Loucy (cell line): ENCODE results near the gene CDC25A.

Experiments used
- H2AFZ ChIP-seq: fragments of 200-600 bp; sonication (generic); 2 replicates; pipeline ENCODE4 v1.6.0; 2016; ENCODE audit warnings: antibody characterized with exemption, mild to moderate bottlenecking, low read length, moderate library complexity
- H3F3A ChIP-seq: fragments of 200-600 bp; 2 replicates; pipeline ENCODE4 v1.6.0; 2016; ENCODE audit warnings: antibody characterized with exemption, low read depth, mild to moderate bottlenecking
- H3K27me3 ChIP-seq: fragments of 200-600 bp; sonication (generic); 2 replicates; pipeline ENCODE4 v1.6.1; 2014; ENCODE audit warnings: low read length, mild to moderate bottlenecking; ENCODE audit not compliant: insufficient read depth, poor library complexity, severe bottlenecking
- H3K36me3 ChIP-seq: fragments of 200-600 bp; sonication (generic); 2 replicates; pipeline ENCODE4 v1.6.1; 2016; ENCODE audit warnings: low read length; ENCODE audit not compliant: insufficient read depth
- H3K4me1 ChIP-seq: fragments of 200-600 bp; sonication (generic); 2 replicates; pipeline ENCODE4 v1.5.1; 2014; ENCODE audit warnings: low read length, mild to moderate bottlenecking; ENCODE audit not compliant: insufficient read depth, poor library complexity, severe bottlenecking
- H3K4me2 ChIP-seq: fragments of 200-600 bp; sonication (generic); 2 replicates; pipeline ENCODE4 v1.6.0; 2014; ENCODE audit warnings: antibody characterized with exemption, low read length, low read depth, mild to moderate bottlenecking; ENCODE audit not compliant: poor library complexity, severe bottlenecking
- H3K4me3 ChIP-seq: fragments of 200-600 bp; sonication (generic); 2 replicates; pipeline ENCODE4 v1.5.1; 2014; ENCODE audit warnings: low read length, mild to moderate bottlenecking, mixed read lengths; ENCODE audit not compliant: poor library complexity, severe bottlenecking
- H3K79me2 ChIP-seq: fragments of 200-600 bp; sonication (generic); 2 replicates; pipeline ENCODE4 v1.6.1; 2014; ENCODE audit warnings: low read length; ENCODE audit not compliant: insufficient read depth
- H3K9ac ChIP-seq: fragments of 200-600 bp; sonication (generic); 2 replicates; pipeline ENCODE4 v1.6.0; 2014; ENCODE audit warnings: mild to moderate bottlenecking, low read depth, low read length, moderate library complexity; ENCODE audit not compliant: poor library complexity, severe bottlenecking
- H3K9me2 ChIP-seq: fragments of 200-600 bp; sonication (generic); replicated peaks from 2 replicates; pipeline ENCODE4 v1.6.1; 2016; ENCODE audit warnings: low read depth, low read length, mixed read lengths
- H3K9me3 ChIP-seq: fragments of 200-600 bp; sonication (generic); 2 replicates; pipeline ENCODE4 v1.6.1; 2014; ENCODE audit warnings: mild to moderate bottlenecking, antibody characterized with exemption, low read length, low read depth; ENCODE audit not compliant: insufficient read depth
- H4K20me1 ChIP-seq: fragments of 200-600 bp; sonication (generic); 2 replicates; pipeline ENCODE4 v1.6.0; 2014; ENCODE audit warnings: antibody characterized with exemption, low read length, mild to moderate bottlenecking; ENCODE audit not compliant: insufficient read depth, poor library complexity, severe bottlenecking
- EZH2phosphoT487 ChIP-seq: fragments of 200-600 bp; IDR thresholded peaks from 2 replicates; pipeline ENCODE4 v1.6.1; 2018; ENCODE audit warnings: antibody characterized with exemption, mild to moderate bottlenecking, moderate library complexity, borderline replicate concordance
- TF ChIP-seq, protein P1 (sequence below): fragments of 200-600 bp; sonication (generic); conservative IDR thresholded peaks from 2 replicates; pipeline ENCODE4 v1.5.1; 2014; ENCODE audit warnings: mild to moderate bottlenecking, antibody characterized with exemption, low read length

The CDC25A gene

DNA sequence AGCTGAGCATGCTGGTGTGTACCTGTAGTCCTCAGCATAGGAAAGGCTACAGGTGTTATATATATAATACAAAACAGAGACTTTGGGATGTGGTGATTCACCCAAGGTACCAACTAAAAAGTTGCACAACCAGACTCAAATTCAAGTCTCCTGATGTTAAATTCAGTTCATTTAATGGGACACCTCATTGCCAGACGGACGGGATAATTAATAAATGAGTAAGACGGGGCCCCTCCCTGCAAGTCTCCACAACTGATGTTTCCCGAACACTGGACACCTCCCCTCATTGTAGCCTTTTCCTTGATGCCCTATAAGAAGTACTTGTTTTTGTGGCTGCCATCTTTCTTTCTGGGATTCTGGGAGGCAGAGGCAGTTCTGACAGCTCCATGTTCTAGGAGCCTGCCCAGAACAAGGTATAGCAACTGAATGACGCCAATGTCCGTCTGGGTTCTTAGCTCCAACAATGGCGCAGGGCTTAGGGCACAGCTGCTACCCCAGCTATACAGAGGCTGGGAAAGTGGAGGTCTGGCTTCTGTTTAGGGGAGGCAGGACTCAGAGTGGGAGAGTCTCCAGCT, 50.7 kb downstream of the CDC25A start:
- TF ChIP-seq EZH2phosphoT487, result no peak
- TF ChIP-seq, protein P1, sequence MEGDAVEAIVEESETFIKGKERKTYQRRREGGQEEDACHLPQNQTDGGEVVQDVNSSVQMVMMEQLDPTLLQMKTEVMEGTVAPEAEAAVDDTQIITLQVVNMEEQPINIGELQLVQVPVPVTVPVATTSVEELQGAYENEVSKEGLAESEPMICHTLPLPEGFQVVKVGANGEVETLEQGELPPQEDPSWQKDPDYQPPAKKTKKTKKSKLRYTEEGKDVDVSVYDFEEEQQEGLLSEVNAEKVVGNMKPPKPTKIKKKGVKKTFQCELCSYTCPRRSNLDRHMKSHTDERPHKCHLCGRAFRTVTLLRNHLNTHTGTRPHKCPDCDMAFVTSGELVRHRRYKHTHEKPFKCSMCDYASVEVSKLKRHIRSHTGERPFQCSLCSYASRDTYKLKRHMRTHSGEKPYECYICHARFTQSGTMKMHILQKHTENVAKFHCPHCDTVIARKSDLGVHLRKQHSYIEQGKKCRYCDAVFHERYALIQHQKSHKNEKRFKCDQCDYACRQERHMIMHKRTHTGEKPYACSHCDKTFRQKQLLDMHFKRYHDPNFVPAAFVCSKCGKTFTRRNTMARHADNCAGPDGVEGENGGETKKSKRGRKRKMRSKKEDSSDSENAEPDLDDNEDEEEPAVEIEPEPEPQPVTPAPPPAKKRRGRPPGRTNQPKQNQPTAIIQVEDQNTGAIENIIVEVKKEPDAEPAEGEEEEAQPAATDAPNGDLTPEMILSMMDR, result no peak
- H3F3A ChIP-seq, result no peaks in the 10 kb centered on the region
- no peaks in the 10 kb centered on the region for H3K4me1 ChIP-seq
- no peak overlapping the region for H3K4me3 ChIP-seq
- no peaks in the 10 kb centered on the region for H3K9me3 ChIP-seq
- H3K9me2 ChIP-seq, result no peaks in the 10 kb centered on the region
- H3K27me3 ChIP-seq, result no peaks in the 10 kb centered on the region
- H3K36me3 ChIP-seq, result no peaks in the 10 kb centered on the region
- no peak overlapping the region for H3K4me2 ChIP-seq
- no peaks in the 10 kb centered on the region for H3K79me2 ChIP-seq
- H3K9ac ChIP-seq, result no peak overlapping the region
- no peaks in the 10 kb centered on the region for H4K20me1 ChIP-seq
- no peak overlapping the region for H2AFZ ChIP-seq

DNA sequence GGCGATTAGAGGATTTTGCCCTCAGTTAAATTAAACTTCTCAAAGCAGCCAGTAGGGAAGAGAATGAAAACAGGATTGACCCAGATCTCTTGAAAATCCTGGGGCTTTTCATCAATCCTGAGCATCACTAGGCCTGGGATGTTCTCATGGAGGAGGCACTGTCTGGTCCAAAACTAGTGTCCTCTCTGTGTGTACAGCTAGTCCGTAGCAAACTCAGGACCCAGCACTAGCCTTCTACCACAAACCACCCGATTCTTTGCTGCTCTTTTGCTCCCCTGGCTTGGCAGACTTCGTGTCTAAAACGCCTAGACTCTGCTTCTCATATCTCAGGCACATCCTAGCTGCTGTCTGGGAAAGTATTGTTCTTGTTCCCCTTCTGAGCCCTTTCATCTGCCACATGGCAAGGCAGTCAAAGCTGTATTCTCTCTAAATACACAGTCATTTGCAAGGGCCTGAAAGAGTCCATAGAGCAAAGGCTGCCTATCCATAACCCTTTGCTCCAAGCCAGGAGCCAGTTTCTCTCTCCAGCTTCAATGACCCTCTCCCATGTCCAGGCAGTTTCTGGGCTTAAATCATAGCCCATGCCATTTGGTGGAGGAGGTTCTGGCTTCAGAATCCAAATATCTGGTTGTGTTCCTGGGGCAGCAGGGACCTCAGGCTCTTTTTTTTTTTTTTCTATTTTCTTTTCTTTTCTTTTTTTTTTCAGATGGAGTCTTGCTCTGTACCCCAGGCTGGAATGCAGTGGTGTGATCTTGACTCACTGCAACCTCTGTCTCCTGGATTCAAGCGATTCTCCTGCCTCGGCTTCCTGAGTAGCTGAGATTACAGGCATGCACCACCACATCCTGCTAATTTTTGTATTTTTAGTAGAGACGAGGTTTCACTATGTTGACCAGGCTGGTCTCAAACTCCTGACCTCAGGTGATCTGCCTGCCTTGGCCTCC, 52.4 kb downstream of the CDC25A start:
- no peaks in the 10 kb centered on the region for H3K4me1 ChIP-seq
- H3K36me3 ChIP-seq, result no peaks in the 10 kb centered on the region
- TF ChIP-seq, protein P1, result no peak
- no peak for TF ChIP-seq EZH2phosphoT487
- no peak overlapping the region for H3K9ac ChIP-seq
- H3K9me3 ChIP-seq, result no peaks in the 10 kb centered on the region
- no peaks in the 10 kb centered on the region for H3K9me2 ChIP-seq
- no peak overlapping the region for H2AFZ ChIP-seq
- H4K20me1 ChIP-seq, result no peaks in the 10 kb centered on the region
- no peaks in the 10 kb centered on the region for H3K27me3 ChIP-seq
- H3K4me2 ChIP-seq, result no peak overlapping the region
- H3K4me3 ChIP-seq, result no peak overlapping the region
- no peaks in the 10 kb centered on the region for H3K79me2 ChIP-seq
- H3F3A ChIP-seq, result no peaks in the 10 kb centered on the region

DNA sequence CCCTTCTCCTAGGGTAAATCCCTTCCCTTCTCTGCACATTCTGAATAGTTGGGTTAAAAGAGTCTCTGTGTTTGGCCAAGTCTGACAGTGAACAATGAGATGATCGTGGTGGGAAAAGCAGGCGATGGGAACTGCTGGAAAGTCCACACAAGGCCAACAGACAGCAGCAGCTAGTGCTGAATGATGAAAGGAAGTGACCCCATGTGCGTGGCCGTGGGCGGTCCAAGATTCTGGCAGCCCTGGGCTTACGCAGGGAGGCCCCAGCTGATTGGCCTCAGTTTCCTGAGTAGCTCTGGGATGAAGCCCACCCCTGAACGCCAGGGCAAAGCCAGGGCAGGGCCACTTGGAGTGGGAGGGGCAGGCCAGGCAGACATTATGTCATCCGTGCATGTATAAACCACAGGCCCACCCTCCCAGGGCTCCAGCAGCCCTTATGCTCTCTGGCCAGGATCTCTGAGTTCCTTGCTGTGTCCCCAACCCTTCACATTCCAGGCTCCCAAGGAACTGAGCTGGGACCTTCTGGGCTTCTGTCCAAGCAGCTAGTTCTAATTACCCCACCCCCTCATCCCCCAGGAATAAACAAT, 57.8 kb downstream of the CDC25A start:
- Histone ChIP-seq H3K9me3 (no peaks in the 10 kb centered on the region), H3K79me2 (no peaks in the 10 kb centered on the region), H3K4me1 (no peaks in the 10 kb centered on the region), H3K4me2 (no peak overlapping the region), H2AFZ (0 out of 2 replicates have a peak overlapping the region, but pooled peaks have one; percentile 22), H4K20me1 (no peaks in the 10 kb centered on the region), H3F3A (no peaks in the 10 kb centered on the region), H3K9ac (no peak overlapping the region), H3K27me3 (no peaks in the 10 kb centered on the region), H3K36me3 (no peaks in the 10 kb centered on the region), H3K4me3 (no peak overlapping the region), H3K9me2 (no peaks in the 10 kb centered on the region)
- no peak for TF ChIP-seq EZH2phosphoT487
- TF ChIP-seq, protein P1, result no peak
